ENCODE results near the gene PPP2R5C.
A peak's percentile ranks its signal among the peaks of the same experiment; 100 is the strongest.

Gene PPP2R5C

GRCh38 chr14:101815994-101816393, 54.5 kb downstream of the PPP2R5C start:
- TF ChIP-seq CTCF (IDR thresholded peaks at IDR 0.05; ENCODE audit: low read depth, low read length) = no peak
- H3K4me3 ChIP-seq (replicated peaks in 1 of 2; ENCODE audit: low read depth in 2 of 2, low read length in 2 of 2) = no peak overlapping the region
- no peak for DNase-seq (ENCODE audit: low read depth in 2 of 2)

- no peak overlapping the region for H3K4me3 ChIP-seq (replicated peaks in 1 of 2; ENCODE audit: low read depth in 2 of 2, low read length in 2 of 2)
- TF ChIP-seq CTCF (IDR thresholded peaks at IDR 0.05; ENCODE audit: low read depth, low read length) = no peak
- no peak for DNase-seq (ENCODE audit: low read depth in 2 of 2)
These were observed 56.0 kb downstream of the PPP2R5C start for GRCh38 chr14:101817501-101818001.

GRCh38 chr14:101819251-101819990, 57.9 kb downstream of the PPP2R5C start:
- no peak for DNase-seq (ENCODE audit: low read depth in 2 of 2)
- no peak for TF ChIP-seq CTCF (IDR thresholded peaks at IDR 0.05; ENCODE audit: low read depth, low read length)

GRCh38 chr14:101820283-101820798, 58.8 kb downstream of the PPP2R5C start:
- H3K4me3 ChIP-seq (replicated peaks in 1 of 2; ENCODE audit: low read depth in 2 of 2, low read length in 2 of 2) = no peak overlapping the region
- DNase-seq (ENCODE audit: low read depth in 2 of 2) = no peak

More at GRCh38 chr14:101819251-101819990, 57.9 kb downstream of the PPP2R5C start:
- H3K4me3 ChIP-seq (replicated peaks in 1 of 2; ENCODE audit: low read depth in 2 of 2, low read length in 2 of 2) = no peak overlapping the region

GRCh38 chr14:101821528-101821927, 60.0 kb downstream of the PPP2R5C start:
- no peak overlapping the region for H3K4me3 ChIP-seq (replicated peaks in 1 of 2; ENCODE audit: low read depth in 2 of 2, low read length in 2 of 2)
- no peak for DNase-seq (ENCODE audit: low read depth in 2 of 2)
- no peak for TF ChIP-seq CTCF (IDR thresholded peaks at IDR 0.05; ENCODE audit: low read depth, low read length)

More at GRCh38 chr14:101820283-101820798, 58.8 kb downstream of the PPP2R5C start:
- no peak for TF ChIP-seq CTCF (IDR thresholded peaks at IDR 0.05; ENCODE audit: low read depth, low read length)

GRCh38 chr14:101823066-101823465, 61.6 kb downstream of the PPP2R5C start:
- H3K4me3 ChIP-seq (replicated peaks in 1 of 2; ENCODE audit: low read depth in 2 of 2, low read length in 2 of 2) = no peak overlapping the region
- no peak for TF ChIP-seq CTCF (IDR thresholded peaks at IDR 0.05; ENCODE audit: low read depth, low read length)
- DNase-seq (ENCODE audit: low read depth in 2 of 2) = peak in 1 of 2 donors; percentile 26

All from cardiac fibroblast (primary cell).